Stimulated activated CD4-positive, alpha-beta T cell treated with anti-CD3 and anti-CD28 coated beads, TNF-alpha, amount 100 ng/mL, for 1 hour (primary cell): Measurements from ENCODE around the gene RMDN2.
"Not testable (repeated sequence)": the region's sequence is repeated elsewhere in the genome, so short reads cannot be mapped to it uniquely, and the experiment has no call there.

Source experiments
- DNase-seq, 3 donors: peaks; one replicate each; pipeline ENCODE4 v3.0.0-alpha.2; 2020; ENCODE audit warnings: low read depth in 3 of 3, low spot score in 1 of 3

RMDN2 gene

DNA sequence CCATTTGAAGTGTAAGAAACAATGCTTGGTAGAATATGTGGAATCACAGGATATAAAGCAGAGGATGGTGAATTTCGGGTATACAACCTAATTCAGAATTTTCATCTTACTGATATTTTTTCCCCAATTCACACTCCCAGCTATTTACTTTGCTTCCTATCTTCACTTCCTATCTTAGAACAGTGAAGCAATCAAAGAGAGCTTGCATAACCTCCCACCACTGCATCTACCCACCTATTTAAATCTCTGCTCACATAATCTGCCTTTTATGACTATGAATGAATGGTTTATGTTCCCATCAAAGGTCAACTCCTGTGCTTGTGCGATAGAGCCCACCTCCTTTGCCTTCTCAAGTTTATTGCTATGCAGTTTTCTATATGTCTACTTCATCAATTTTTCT, 3.3 kb downstream of the RMDN2 start:
- no peak for DNase-seq

DNA sequence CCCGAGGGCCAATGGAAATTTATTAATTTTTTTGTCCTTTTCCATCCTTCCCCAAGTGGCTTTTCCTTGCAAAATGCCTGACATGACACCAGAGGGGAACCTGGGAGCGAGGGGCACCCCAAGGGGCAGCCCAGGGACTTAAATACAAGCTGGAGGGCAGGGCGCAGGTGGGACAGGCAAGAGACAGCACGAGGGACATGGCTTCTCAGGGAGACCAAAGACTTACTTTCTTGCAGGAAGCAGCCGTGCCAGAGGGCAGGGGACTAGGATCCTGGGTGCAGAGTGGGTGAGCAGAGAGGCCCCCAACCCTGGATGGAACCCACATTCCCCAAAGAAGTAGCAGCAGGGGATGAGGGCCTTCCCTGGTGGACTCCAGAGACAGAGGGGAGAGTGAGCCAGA, 5.3 kb downstream of the RMDN2 start:
- DNase-seq = not testable (repeated sequence)

DNA sequence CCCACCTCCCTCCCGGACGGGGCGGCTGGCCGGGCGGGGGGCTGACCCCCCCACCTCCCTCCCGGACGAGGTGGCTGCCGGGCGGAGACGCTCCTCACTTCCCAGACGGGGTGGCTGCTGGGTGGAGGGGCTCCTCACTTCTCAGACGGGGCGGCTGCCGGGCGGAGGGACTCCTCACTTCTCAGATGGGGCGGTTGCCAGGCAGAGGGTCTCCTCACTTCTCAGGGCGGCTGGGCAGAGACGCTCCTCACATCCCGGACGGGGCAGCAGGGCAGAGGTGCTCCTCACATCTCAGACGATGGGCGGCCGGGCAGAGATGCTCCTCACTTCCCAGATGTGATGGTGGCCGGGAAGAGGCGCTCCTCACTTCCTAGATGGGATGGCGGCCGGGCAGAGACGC, 7.8 kb downstream of the RMDN2 start:
- DNase-seq = not testable (repeated sequence)

DNA sequence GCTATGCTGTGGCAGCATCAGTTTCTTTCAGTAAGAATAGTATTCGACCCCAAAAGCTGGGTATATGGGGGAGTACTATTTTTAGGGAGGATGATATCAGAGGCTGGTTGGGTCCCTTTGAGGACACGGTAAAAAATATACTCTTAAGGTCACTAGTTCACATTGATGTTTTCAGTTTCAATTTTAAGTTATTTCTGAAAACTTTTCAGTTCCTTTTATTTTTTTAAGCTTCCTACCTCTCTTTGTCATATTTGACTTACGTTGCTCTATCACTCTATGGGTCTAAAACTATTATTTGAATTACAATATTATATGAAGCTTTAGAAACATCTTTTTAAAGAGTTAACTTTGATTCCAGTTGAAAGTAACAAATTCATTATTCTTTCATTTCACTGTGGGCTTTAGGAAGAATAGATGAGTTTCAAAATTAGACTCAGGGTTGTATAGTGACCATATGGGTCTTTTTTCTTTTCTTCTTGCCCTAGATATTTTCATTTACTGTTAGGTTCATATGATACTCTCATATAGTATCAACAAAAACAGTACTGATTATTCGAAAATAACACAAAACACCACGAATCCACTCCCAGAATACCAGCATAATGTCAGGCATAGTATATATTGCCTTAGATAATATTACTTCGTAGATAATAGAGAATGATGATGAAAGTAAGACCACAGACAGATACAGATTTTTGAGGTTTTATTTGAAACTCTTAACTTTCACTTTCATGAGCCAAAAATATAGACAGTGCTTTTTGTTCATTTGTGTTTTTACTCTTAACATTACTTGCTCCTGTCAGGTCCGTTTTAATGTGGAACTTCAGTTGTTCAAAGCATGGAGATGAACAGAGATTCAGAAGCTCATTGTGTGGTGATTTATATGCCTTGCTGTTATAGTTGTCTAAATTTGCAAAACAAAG, 9.8 kb downstream of the RMDN2 start:
- DNase-seq = no peak

DNA sequence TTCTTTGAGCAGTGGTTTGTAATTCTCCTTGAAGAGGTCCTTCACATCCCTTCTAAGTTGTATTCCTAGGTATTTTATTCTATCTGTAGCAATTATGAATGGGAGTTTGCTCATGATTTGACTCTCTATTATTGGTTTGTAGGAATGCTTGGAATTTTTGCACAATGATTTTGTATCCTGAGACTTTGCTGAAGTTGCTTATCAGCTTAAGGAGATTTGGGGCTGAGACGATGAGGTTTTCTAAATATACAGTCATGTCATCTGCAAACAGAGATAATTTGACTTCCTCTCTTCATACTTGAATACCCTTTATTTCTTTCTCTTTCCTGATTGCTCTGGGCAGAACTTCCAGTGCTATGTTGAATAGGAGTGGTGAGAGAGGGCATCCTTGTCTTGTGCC, 12.5 kb downstream of the RMDN2 start:
- not testable (repeated sequence) for DNase-seq

DNA sequence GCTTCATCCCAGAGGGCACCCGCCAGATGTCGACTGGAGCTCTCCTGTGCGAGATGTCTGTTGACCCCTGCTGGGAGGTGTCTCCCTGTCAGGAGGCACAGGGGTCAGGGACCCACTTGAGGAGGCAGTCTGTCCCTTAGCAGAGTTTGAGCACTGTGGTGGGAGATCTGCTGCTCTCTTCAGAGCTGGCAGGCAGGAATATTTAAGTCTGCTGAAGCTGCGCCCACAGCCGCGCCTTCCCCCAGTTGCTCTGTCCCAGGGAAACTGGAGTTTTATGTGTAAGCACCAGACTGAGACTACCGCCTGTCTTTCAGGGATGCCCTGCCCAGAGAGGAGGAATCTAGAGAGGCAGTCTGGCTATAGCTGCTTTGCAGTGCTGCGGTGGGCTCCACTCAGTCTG, 16.2 kb downstream of the RMDN2 start:
- DNase-seq = not testable (repeated sequence)

DNA sequence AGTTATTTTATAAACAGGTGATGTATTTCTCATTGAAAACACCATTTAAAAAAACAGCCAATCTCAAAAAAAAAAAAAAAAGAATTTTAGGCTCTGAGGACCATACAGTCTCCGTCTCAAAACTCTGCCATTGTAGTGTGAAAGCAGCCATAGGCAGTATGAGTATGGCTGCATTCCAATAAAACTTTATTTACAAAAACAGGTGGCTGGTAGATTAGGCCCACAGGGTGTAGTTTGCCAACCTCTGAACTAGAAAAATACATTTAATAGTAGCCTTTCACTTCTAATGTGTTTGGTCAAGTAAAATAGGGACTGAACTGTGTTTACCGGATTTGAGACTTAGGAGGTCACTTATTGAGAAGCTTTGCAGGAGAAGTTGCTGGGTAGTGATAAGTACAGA, 19.2 kb downstream of the RMDN2 start:
- no peak for DNase-seq

DNA sequence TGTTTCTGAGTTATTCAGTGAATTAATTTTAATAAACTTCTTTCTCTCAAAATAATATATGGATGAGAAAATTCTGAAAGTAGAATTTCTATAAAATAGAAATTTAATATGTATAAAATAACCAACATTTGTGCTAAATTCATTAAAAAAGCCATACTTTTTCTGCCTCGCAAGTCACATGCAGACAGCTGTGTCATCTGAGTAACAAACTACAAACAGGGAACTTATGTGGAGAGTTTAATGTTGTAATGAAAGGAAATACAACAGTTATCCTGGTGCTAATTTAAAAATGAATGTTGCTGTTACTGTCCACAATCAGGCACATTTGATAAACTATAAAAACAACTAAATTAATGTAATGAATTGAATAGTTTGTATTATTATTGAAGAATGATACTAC, 22.2 kb downstream of the RMDN2 start:
- DNase-seq = no peak

DNA sequence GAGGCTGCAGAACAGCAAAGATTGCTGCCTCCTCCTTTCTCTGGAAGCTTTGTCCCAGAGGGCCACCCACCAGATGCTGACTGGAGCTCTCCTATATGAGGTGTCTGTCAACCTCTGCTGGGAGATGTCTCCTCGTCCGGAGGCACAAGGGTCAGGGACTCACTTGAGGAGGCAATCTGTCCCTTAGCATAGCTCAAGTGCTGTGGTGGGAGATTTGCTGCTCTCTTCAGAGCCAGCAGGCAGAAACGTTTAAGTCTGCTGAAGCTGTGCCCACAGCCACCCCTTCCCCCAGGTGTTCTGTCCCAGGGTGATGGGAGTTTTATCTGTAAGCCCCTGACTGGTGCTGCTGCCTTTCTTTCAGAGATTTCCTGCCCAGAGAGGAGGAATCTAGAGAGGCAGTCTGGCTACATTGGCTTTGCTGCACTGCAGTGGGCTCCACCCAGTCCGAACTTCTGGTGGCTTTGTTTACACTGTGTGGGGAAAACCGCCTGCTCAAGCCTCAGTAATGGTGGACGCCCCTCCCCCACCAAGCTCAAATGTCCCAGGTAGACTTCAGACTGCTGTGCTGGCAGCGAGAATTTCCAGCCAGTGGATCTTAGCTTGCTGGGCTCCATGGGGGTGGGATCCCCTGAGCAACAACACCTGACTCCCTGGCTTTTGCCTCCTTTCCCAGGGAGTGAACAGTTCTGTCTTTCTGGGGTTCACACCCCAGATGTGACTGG, 37.1 kb downstream of the RMDN2 start:
- DNase-seq = not testable (repeated sequence)

DNA sequence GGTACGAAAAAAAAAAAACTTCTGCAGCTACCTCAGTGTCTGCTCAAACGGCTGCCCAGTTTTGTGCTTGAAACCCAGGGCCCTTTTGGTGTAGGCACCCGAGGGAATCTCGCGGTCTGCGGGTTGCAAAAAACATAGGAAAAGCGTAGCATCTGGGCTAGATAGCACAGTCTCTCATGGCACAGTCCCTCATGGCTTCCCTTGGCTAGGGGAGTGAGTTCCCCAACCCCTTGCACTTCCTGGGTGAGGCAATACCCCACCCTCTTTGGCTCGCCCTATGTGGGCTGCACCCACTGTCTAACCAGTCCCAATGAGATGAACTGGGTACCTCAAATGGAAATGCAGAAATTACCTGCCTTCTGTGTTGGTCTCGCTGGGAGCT, 37.6 kb downstream of the RMDN2 start:
- not testable (repeated sequence) for DNase-seq

DNA sequence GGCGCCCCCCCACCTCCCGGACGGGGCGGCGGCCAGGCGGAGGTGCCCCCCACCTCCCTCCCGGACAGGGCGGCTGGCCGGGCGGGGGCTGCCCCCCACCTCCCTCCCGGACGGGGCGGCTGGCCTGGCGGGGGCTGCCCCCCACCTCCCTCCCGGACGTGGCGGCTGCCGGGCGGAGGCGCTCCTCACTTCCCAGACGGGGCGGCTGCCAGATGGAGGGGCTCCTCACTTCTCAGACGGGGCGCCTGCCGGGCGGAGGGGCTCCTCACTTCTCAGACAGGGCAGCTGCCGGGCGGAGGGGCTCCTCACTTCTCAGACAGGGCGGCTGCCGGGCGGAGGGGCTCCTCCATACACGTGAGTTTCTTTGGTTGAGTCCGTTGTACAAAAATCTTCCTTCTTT, 38.8 kb downstream of the RMDN2 start:
- DNase-seq = not testable (repeated sequence)

DNA sequence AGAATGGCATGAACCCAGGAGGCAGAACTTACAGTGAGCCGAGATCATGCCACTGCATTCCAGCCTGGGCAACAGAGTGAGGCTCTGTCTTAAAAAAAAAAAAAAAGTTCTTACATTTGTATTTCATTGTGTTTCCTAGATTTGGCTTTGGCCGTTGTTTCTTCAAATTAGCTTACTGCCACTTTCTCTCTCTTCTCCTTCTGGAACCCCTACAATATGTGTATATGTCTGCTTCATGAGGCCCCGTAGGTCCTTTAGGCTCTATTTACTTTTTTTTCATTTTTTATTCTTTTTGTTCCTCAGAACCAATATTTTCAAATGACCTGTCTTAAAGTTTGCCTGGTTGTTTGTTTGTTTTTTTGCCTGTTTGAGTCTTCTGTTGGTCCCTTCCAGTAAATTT, 41.2 kb downstream of the RMDN2 start:
- no peak for DNase-seq

DNA sequence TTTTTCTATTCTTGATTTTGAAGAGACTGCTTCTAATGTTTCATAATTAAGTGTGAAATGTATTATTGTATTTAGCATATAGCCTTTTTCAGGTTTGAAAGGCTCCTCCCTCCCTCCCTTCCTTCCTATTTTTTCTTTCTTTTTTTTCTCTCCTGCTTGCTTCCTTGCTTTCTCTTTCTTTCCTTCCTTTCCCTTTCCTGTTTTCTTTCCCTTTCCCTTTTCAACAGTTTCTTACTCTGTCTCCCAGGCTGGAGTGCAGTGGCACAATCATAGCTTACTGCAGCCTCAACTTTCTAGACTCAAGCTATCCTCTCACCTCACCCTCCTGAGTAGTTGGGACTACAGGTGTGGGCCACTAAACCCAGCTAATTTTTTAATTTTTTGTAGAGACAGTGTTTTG, 44.6 kb downstream of the RMDN2 start:
- no peak for DNase-seq

DNA sequence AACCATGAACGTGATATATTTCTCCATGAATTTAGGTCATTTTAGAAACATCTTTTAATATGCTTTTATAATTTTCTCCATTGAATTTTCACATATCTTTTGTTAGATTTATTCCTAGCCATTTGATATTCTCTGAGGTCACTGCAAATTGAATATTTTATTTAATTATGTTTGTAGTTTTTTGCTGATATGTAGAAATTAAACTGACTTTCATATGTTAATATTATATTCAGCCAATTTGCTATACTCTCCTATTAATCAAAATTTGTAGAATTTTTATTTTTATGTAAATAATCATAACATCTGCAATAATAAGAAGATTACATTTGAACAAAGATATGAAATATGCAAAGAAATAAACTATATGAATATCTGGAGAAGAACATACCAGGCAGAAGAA, 46.9 kb downstream of the RMDN2 start:
- no peak for DNase-seq

DNA sequence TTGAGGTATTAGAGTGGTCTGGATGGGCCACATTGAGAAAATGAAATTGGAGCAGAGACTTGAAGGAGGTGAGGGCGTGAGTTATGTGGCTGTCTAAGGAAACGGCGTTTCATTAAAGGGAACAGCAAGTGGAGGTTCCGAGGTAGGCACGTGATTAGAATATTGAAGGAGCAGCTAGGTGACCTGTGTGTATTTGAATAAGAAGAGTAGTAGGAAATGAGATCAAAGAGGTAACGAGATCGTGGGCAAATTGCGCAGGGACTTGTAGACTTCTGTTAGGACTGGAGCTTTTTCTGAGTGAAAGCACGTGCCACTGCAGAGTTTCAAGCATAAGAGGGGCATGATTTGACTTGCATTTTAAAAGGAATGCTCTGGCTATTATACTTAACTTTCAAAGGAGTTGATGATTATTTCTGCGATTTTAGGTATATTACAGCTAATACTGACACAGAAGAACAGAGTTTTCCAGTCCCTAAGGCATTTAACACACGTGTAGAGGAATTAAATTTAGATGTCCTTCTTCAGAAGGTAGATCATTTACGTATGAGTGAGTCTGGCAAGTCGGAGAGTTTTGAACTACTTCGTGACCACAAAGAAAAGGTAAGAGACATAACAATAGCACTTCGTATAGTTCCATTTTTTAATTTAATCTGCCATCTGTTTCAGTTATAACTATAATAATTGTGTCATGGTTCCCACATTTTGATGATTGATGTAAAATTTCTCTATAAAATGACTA, 48.7 kb downstream of the RMDN2 start:
- no peak for DNase-seq

DNA sequence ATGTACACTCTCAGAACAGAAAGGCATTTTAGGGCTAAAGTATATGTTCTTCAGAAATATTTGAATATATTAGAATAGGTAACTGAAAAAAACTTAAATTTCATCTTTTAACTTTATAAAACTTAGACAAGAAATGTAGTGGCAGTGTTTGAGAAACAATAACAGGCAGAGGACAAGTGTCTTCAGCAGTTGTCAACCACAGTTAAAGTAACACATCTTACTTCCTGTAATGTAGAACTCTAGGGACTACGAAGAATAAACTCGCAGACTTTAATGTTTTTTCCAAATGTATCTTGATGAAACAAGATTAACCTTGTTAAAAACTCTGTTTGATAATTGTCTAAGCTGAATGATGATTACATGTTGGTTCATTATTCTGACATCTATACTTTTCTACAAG, 50.7 kb downstream of the RMDN2 start:
- no peak for DNase-seq

DNA sequence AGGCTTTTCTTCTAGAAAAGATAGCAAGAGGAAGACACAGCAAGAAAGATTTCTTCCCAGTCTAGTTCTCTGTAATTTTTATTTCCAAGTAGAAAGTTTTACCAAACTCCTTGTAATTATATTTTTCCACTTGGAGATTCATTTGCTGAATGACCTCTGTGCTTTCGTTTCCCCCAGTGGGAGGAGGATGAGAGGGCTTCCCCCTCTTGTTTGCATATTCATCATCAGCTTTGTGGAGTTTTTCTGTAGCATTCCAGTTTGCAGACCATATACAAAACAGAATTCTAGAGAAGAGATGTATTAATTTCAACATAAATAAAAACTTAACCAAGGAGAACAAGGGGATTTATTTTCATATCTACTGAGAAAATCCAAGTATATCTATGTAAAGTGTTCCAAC, 51.3 kb downstream of the RMDN2 start:
- DNase-seq = no peak

DNA sequence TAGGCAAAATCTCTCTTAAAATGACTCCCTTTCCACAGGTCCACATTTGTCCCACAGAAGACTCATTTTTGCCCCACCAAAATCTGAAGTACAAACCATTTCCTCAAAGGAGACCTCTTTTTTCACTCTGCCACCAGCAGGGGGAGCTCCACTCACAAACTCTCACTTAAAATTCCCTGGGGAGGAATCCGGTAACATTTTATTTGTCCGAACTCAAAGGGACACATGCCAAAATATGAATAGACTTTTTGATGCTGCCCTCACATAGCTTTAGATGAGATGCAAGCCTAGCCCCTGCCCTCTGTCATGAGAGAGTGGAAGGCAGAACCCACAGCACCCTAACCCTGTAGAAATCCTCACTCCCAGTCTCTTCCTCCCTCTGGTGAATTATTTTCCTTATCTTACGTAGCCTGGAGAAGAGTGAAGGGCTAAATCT, 57.1 kb downstream of the RMDN2 start:
- DNase-seq = peak; percentile 24 to 38 (median 28)

DNA sequence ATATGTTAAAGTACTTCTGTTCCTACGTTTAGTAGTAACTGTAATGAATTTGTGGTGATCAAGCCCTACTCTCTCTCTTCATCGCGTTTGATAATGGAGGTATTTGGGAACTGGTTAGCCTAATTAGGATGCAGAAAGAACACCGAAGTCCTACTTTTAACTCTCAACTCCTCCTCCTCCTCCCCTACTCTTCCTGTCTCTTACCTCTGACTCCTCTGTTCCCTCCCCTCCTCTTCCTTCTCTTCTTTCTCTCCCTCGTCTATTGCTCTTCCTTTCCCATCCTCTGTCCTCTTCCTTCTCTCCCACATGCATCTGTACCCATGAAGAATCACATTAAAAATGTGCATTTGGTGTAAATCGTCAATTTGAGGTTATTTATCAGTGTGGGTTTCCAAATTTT, 57.8 kb downstream of the RMDN2 start:
- DNase-seq = no peak

DNA sequence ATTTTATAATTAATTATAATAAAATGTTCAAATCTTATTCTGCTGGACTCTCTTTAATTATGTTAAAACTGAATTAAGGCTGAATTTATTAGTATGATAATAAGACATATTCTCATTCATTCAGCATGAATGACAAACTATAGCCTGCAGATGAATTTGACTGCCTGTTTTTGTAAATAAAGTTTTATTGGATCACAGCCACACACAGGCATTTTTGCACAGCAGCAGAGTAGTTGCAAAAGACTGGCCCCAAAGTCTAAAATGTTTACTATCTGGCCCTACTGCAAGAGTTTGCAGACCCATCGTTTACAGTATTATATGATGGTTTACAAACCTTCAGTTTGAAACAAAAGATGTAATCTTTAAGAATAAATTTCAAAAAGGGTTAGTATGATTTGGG, 58.6 kb downstream of the RMDN2 start:
- DNase-seq = no peak

DNA sequence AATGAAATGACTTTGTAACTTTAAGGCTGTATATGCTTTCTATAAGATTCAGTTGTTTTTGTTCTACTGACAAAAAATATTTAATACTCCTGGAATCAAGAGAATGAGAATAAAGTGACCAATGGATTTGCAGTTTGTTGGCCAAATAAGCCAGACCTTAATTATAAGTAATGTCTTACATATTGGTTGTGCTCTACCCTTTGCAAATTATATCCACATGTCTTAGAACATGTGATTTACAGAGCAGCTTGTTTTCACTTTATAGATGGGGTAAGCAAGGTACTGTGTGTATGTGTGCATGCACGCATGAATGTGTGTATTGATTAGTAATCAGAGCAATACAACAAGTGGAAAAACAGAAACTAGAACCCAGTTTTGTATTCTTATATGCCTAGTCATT, 59.1 kb downstream of the RMDN2 start:
- DNase-seq = no peak

DNA sequence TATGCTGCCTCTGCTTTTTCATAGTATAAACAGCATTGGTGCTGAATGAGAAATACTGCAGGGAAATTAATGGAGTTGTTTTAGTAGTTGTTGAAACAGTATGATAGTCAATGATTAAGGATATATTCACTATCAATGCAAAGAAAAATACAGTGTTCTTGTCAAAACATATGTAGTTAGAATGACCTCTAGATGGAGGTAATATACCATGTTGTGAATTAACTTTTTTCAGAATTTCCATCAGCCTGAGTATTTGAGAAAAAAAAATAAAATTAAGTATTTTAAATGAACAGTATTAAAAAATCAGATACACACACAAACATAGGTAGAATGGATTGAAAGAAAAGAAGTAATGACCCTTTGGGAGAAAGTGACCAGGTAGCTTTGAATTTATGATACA, 59.5 kb downstream of the RMDN2 start:
- DNase-seq = no peak
